PC-9 (cell line): Measurements from ENCODE around the gene UMAD1. TPM values are rescaled to one million over a fixed set of nuclear protein-coding genes. Genes with fewer than 3 reads are reported as not detected.

Experiments used
- BruUV-seq: library from RNA; stranded (reverse); fragments of 400-500 nt; replicated peaks from 2 replicates; lab custom pipeline; 2021; lab: Mats Ljungman, UMichigan
- CTCF ChIA-PET: fragments of 300-600 bp; sonication (Branson Sonifier 250); formaldehyde crosslinking; loops from one replicate; lab custom pipeline; 2022; ENCODE audit warnings: antibody characterized with exemption; lab: Charles Lee
- POLR2A ChIA-PET: fragments of 300-600 bp; sonication (Branson Sonifier 250); formaldehyde crosslinking; loops from one replicate; lab custom pipeline; 2022; ENCODE audit warnings: antibody characterized with exemption; ENCODE audit not compliant: unreplicated experiment; lab: Charles Lee
- DNase-seq, 2 experiments: peaks; one replicate each; pipeline versions ENCODE4 v3.0.0 to v3.0.0-alpha.2; 2015 to 2022; ENCODE audit warnings: mixed read lengths in 1 of 2
- H2AFZ ChIP-seq: fragments of 200-600 bp; sonication (generic); 2 replicates; pipeline ENCODE4 v1.8.1; 2017; ENCODE audit warnings: antibody characterized with exemption
- H3F3A ChIP-seq: fragments of 200-600 bp; sonication (generic); 2 replicates; pipeline ENCODE4 v1.8.1; 2017; ENCODE audit warnings: antibody characterized with exemption, mild to moderate bottlenecking, low read depth; ENCODE audit not compliant: insufficient read depth
- H3K27ac ChIP-seq: fragments of 200-600 bp; sonication (generic); 2 replicates; pipeline ENCODE4 v1.6.1; 2016; ENCODE audit warnings: mixed run types
- H3K27me3 ChIP-seq: fragments of 200-600 bp; sonication (generic); 2 replicates; pipeline ENCODE4 v1.6.1; 2016; ENCODE audit warnings: low read depth, mixed run types; ENCODE audit not compliant: insufficient read depth
- H3K36me3 ChIP-seq: fragments of 200-600 bp; sonication (generic); 2 replicates; pipeline ENCODE4 v1.6.1; 2016; ENCODE audit warnings: low read depth, mixed run types
- H3K4me1 ChIP-seq: fragments of 200-600 bp; sonication (generic); replicated peaks from 2 replicates; pipeline ENCODE4 v1.6.1; 2016; ENCODE audit warnings: mixed run types; ENCODE audit not compliant: insufficient read depth
- H3K4me2 ChIP-seq: fragments of 200-600 bp; sonication (generic); 2 replicates; pipeline ENCODE4 v1.6.1; 2017; ENCODE audit warnings: mixed run types
- H3K4me3 ChIP-seq: fragments of 200-600 bp; sonication (generic); 2 replicates; pipeline ENCODE4 v1.6.1; 2016; ENCODE audit warnings: mixed run types
- H3K79me2 ChIP-seq: fragments of 200-600 bp; sonication (generic); 2 replicates; pipeline ENCODE4 v1.6.1; 2017; ENCODE audit warnings: low read depth, mixed run types
- H3K9me2 ChIP-seq: fragments of 200-600 bp; sonication (generic); 2 replicates; pipeline ENCODE4 v1.8.1; 2017; ENCODE audit warnings: mild to moderate bottlenecking; ENCODE audit not compliant: insufficient read depth
- H3K9me3 ChIP-seq: fragments of 200-600 bp; sonication (generic); 2 replicates; pipeline ENCODE4 v1.8.1; 2016; ENCODE audit warnings: low read depth; ENCODE audit not compliant: insufficient read depth
- H4K20me1 ChIP-seq: fragments of 200-600 bp; sonication (generic); 2 replicates; pipeline ENCODE4 v1.8.1; 2017; ENCODE audit not compliant: insufficient read depth
- EZH2 ChIP-seq: fragments of 200-600 bp; sonication (generic); IDR thresholded peaks from 2 replicates; pipeline ENCODE4 v1.8.0; 2017; ENCODE audit warnings: antibody characterized with exemption, low read depth
- intact Hi-C: fragments of 100-400 bp; cut with micrococcal nuclease; formaldehyde crosslinking; loops from one replicate; pipeline ENCODE4 v1.10.0; 2022; ENCODE audit not compliant: unreplicated experiment
- total RNA-seq: library from RNA; stranded (reverse); gene quantifications from 2 replicates; pipeline ENCODE4 v1.2.3, GENCODE V29; 2021
- TF ChIP-seq, protein P1 (sequence below): fragments of 200-600 bp; sonication (generic); conservative IDR thresholded peaks from 2 replicates; pipeline ENCODE4 v1.6.1; 2017; ENCODE audit warnings: mixed run types, antibody characterized with exemption, mild to moderate bottlenecking, moderate library complexity

Gene UMAD1
- total RNA-seq, 1 experiment from 2014 or later, result 20.5 TPM

DNA sequence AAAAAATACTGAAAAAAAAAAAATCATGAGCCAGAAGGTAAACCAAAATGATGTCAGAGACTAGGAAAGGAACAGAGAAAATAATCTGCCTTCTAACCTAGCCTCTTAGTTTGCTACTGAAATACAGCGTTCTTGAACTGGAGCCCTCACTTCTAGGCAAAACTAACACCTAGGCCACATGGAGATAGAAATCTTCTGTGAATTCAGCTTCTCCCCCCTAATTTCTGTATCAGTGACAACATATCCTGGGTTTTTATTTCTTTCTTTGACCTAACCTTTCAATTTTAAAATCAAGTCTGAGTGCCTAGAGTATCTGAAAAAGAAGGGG lies 228.0 kb downstream of the UMAD1 start:
- H3K4me3 ChIP-seq, result no peak overlapping the region
- H3F3A ChIP-seq, result no peaks in the 10 kb centered on the region
- DNase-seq, result no peak
- H3K4me2 ChIP-seq, result no peak overlapping the region
- intact Hi-C loops, result no loop called here
- no peaks in the 10 kb centered on the region for H3K9me2 ChIP-seq
- ChIA-PET CTCF (no interaction called here), POLR2A (no interaction called here)
- no peak overlapping the region for H3K27ac ChIP-seq
- H3K79me2 ChIP-seq, result no peaks in the 10 kb centered on the region
- no TSS peak for BruUV-seq
- H3K4me1 ChIP-seq, result no peaks in the 10 kb centered on the region
- H3K9me3 ChIP-seq, result 0 out of 2 replicates have a peak, but pooled peaks cover 2% of the 10 kb centered on the region
- TF ChIP-seq EZH2, result no peak
- TF ChIP-seq, protein P1, sequence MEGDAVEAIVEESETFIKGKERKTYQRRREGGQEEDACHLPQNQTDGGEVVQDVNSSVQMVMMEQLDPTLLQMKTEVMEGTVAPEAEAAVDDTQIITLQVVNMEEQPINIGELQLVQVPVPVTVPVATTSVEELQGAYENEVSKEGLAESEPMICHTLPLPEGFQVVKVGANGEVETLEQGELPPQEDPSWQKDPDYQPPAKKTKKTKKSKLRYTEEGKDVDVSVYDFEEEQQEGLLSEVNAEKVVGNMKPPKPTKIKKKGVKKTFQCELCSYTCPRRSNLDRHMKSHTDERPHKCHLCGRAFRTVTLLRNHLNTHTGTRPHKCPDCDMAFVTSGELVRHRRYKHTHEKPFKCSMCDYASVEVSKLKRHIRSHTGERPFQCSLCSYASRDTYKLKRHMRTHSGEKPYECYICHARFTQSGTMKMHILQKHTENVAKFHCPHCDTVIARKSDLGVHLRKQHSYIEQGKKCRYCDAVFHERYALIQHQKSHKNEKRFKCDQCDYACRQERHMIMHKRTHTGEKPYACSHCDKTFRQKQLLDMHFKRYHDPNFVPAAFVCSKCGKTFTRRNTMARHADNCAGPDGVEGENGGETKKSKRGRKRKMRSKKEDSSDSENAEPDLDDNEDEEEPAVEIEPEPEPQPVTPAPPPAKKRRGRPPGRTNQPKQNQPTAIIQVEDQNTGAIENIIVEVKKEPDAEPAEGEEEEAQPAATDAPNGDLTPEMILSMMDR, result no peak
- no peaks in the 10 kb centered on the region for H3K36me3 ChIP-seq
- H3K27me3 ChIP-seq, result no peaks in the 10 kb centered on the region
- no peak overlapping the region for H2AFZ ChIP-seq
- no peaks in the 10 kb centered on the region for H4K20me1 ChIP-seq

DNA sequence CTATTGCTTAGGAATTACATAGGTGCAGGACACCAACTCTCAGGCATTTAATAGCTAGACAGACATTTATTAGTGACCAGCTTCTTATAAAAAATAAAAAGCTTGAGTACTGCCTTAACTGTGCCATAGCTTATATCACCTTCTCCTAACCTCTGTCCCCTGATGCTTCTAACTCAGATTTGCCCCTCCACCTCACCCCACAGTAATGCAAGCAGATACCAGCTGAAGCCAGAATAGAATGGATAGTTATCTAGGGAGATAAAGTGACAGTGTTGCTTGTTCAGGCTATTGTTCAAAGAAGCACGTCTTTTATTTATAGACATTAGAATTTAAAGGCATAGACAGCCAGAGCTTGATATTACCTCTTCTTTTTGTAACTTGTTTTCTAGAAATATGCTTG lies 228.5 kb downstream of the UMAD1 start:
- Histone ChIP-seq H3F3A (no peaks in the 10 kb centered on the region), H2AFZ (no peak overlapping the region), H3K4me3 (no peak overlapping the region), H3K9me2 (no peaks in the 10 kb centered on the region), H3K79me2 (no peaks in the 10 kb centered on the region), H3K36me3 (no peaks in the 10 kb centered on the region), H4K20me1 (no peaks in the 10 kb centered on the region), H3K27me3 (no peaks in the 10 kb centered on the region), H3K9me3 (0 out of 2 replicates have a peak, but pooled peaks cover under 1% of the 10 kb centered on the region), H3K27ac (no peak overlapping the region), H3K4me2 (no peak overlapping the region), H3K4me1 (no peaks in the 10 kb centered on the region)
- CTCF ChIA-PET, result no interaction called here
- POLR2A ChIA-PET, result no interaction called here
- no peak for DNase-seq
- no TSS peak for BruUV-seq
- TF ChIP-seq, protein P1, result no peak
- TF ChIP-seq EZH2, result no peak
- intact Hi-C loops, result no loop called here

DNA sequence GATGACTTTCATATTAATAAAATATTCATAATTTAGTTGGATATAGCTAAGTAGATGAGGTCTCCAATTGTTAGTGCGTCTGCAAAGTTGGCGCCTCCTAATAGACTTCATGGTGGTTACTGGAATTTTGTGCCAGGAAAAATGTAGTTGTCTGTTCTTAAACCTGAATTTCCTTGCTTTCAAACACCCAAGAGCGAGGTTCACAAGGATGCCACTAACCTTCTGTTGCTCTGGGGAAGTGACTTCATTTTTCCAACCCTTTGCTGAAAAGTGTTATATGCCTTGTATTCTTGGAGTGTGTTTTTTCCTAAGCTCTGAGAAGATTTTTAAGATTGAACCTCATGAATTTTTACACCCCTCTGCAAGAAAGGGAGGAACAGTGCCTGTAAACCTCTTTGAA lies 229.1 kb downstream of the UMAD1 start:
- H3K79me2 ChIP-seq, result no peaks in the 10 kb centered on the region
- intact Hi-C loops, result no loop called here
- no peaks in the 10 kb centered on the region for H3K36me3 ChIP-seq
- H3K9me3 ChIP-seq, result no peaks in the 10 kb centered on the region
- H3K27ac ChIP-seq, result no peak overlapping the region
- H4K20me1 ChIP-seq, result no peaks in the 10 kb centered on the region
- no peak for DNase-seq
- BruUV-seq, result no TSS peak
- no peak overlapping the region for H2AFZ ChIP-seq
- no peaks in the 10 kb centered on the region for H3F3A ChIP-seq
- H3K4me2 ChIP-seq, result no peak overlapping the region
- CTCF ChIA-PET, result no interaction called here
- no peaks in the 10 kb centered on the region for H3K9me2 ChIP-seq
- TF ChIP-seq EZH2, result no peak
- TF ChIP-seq, protein P1, result no peak
- POLR2A ChIA-PET, result interaction anchor here (0.6 kb wide), 1 partner anchor 1949 kb away, joined by 4 read pairs; no protein-coding TSS in a partner anchor
- H3K4me3 ChIP-seq, result no peak overlapping the region
- no peaks in the 10 kb centered on the region for H3K4me1 ChIP-seq
- no peaks in the 10 kb centered on the region for H3K27me3 ChIP-seq
